Upper lobe of left lung (tissue), 4 donors: Measurements from ENCODE around the gene KMT2A.

Experiments used
- CTCF ChIP-seq, 6 experiments: fragments of 450-650 bp in 4 of 6; fragments of 200-600 bp in 2 of 6; sonication (generic) in 2 of 6; IDR thresholded peaks; one replicate each; pipeline ENCODE4 v1.5.1; 2016 to 2019; ENCODE audit warnings: antibody characterized with exemption in 6 of 6
- EP300 ChIP-seq, 4 donors: sonication (generic); formaldehyde crosslinking; IDR thresholded peaks; one replicate each; pipeline ENCODE4 v1.5.1; 2017; ENCODE audit warnings: antibody characterized with exemption in 4 of 4, control low read depth in 2 of 4
- POLR2A ChIP-seq, 4 donors: fragments of 450-650 bp; IDR thresholded peaks; one replicate each; pipeline ENCODE4 v1.5.1; 2016 to 2017; ENCODE audit warnings: antibody characterized with exemption in 4 of 4, mild to moderate bottlenecking in 2 of 4
- POLR2AphosphoS5 ChIP-seq, 2 donors: sonication (generic); formaldehyde crosslinking; IDR thresholded peaks; one replicate each; pipeline ENCODE4 v1.5.1; 2017; ENCODE audit warnings: antibody characterized with exemption in 2 of 2

GRCh38 chr11:118476676-118477075, 40.4 kb downstream of the KMT2A start:
- TF ChIP-seq CTCF (IDR thresholded peaks at IDR 0.05) (no peak), POLR2A (IDR thresholded peaks at IDR 0.05) (no peak), EP300 (IDR thresholded peaks at IDR 0.05) (no peak), POLR2AphosphoS5 (IDR thresholded peaks at IDR 0.05) (no peak)
